DMS153 treated with DMSO at 0.1 percent for 48 hours (cell line): ENCODE data around the gene SLC25A22.

ENCODE experiments used
- DNase-seq: peaks from one replicate; lab custom pipeline; 2025; ENCODE audit not compliant: unreplicated experiment; lab: John Stamatoyannopoulos, UW

SLC25A22 gene

GRCh38 chr11:791658-792534, 6.2 kb downstream of the SLC25A22 start:
- DNase-seq, result no peak

- no peak for DNase-seq
Observed at GRCh38 chr11:790721-791564, 7.1 kb downstream of the SLC25A22 start.

- no peak for DNase-seq
Observed at GRCh38 chr11:789943-790342, 8.1 kb downstream of the SLC25A22 start, which contains the start of gene CEND1. Gene CEND1, minus strand, starts transcription at chr11:790090. Its CDS starts 1,514 bp downstream, at chr11:788576.

- DNase-seq, result no peak
Observed at GRCh38 chr11:788953-789940, 8.8 kb downstream of the SLC25A22 start.

- no peak for DNase-seq
Observed at GRCh38 chr11:788009-788640, 10.0 kb downstream of the SLC25A22 start.

- DNase-seq, result no peak
Observed at GRCh38 chr11:787084-787675, 10.9 kb downstream of the SLC25A22 start.

- DNase-seq, result no peak
Observed at GRCh38 chr11:786235-787083, 11.6 kb downstream of the SLC25A22 start.

GRCh38 chr11:783581-784015, 14.5 kb downstream of the SLC25A22 start:
- DNase-seq, result peak; percentile 35

- DNase-seq, result no peak
Observed at GRCh38 chr11:782264-783174, 15.6 kb downstream of the SLC25A22 start.

GRCh38 chr11:779955-780532, 18.0 kb downstream of the SLC25A22 start:
- DNase-seq, result no peak

GRCh38 chr11:778976-779954, 18.8 kb downstream of the SLC25A22 start:
- DNase-seq, result no peak

GRCh38 chr11:777288-778255, 20.5 kb downstream of the SLC25A22 start, which contains the start of gene GATD1:
Gene GATD1, minus strand, starts transcription at chr11:777487. Its CDS starts 25 bp downstream, at chr11:777462.
- peak; percentile 73 for DNase-seq

- DNase-seq, result no peak
Observed at GRCh38 chr11:776561-777287, 21.4 kb downstream of the SLC25A22 start.

- DNase-seq, result no peak
Observed at GRCh38 chr11:776263-776560, 21.9 kb downstream of the SLC25A22 start.
